ENCODE data around the gene LINGO1. TPM values are rescaled to one million over a fixed set of nuclear protein-coding genes. Genes with fewer than 3 reads are reported as not detected.

LINGO1 gene
- total and polyA plus RNA-seq, 9 of the 15 experiments (the other 6 are each of a cell fraction or from before 2014, with no cell fraction given): 0.07 to 15.3 (median 2.1) TPM

DNA sequence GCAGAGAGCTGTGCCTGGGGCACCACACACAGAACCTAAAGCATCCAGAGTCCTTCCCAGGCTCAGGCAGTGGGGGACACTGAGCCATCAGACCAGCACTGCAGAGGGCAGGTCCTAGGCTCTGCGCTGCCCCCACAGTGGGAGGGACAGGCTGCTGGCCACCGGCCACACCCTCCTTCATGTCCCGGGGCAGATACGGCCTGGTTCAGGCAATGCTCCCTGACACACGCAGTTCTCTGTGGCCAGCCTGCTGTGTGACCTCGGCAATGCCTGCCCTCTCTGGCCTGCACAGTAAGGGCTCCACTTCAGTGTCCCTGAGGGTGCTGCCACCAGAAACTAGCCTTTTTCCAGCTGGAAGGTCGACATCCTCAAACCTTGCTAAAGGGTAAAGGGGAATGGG lies 12.4 kb downstream of the LINGO1 start (continued):
- TF ChIP-seq CREM (IDR thresholded peaks at IDR 0.05; ENCODE audit: low read depth) (no peak), SMAD1 (IDR thresholded peaks at IDR 0.05; ENCODE audit: low read depth, low read length, partially characterized antibody) (no peak), HDAC1 (IDR thresholded peaks at IDR 0.05) (peak in 1 of 2 experiments; percentile 59; a peak in 1 of 4 replicates), NRF1 (conservative IDR thresholded peaks at IDR 0.05 in 1 of 2, IDR thresholded peaks at IDR 0.05 in 1 of 2) (peak; percentile 47 to 59; a peak in 3 of 4 replicates), NCOA4 (IDR thresholded peaks at IDR 0.05; ENCODE audit: partially characterized antibody) (no peak), CBX5 (IDR thresholded peaks at IDR 0.05; ENCODE audit: borderline replicate concordance, low read depth) (no peak), SUPT5H (IDR thresholded peaks at IDR 0.05) (0 out of 2 replicates have a peak, but pooled peaks have one; percentile 29), FOSL1 (tag; conservative IDR thresholded peaks at IDR 0.05) (no peak), ZSCAN29 (IDR thresholded peaks at IDR 0.05) (no peak), SMARCA4 (IDR thresholded peaks at IDR 0.05) (no peak; the same call in 1 of the 2 replicates), POLR2A (conservative IDR thresholded peaks at IDR 0.05) (0 out of 2 replicates have a peak, but pooled peaks have one; percentile 35), ELF1 (tag; IDR thresholded peaks at IDR 0.05) (no peak), GABPB1 (CRISPR knock-in tag; IDR thresholded peaks at IDR 0.05) (no peak), SMARCA5 (IDR thresholded peaks at IDR 0.05) (peak; percentile 95)
- TF ChIP-seq, protein P1, sequence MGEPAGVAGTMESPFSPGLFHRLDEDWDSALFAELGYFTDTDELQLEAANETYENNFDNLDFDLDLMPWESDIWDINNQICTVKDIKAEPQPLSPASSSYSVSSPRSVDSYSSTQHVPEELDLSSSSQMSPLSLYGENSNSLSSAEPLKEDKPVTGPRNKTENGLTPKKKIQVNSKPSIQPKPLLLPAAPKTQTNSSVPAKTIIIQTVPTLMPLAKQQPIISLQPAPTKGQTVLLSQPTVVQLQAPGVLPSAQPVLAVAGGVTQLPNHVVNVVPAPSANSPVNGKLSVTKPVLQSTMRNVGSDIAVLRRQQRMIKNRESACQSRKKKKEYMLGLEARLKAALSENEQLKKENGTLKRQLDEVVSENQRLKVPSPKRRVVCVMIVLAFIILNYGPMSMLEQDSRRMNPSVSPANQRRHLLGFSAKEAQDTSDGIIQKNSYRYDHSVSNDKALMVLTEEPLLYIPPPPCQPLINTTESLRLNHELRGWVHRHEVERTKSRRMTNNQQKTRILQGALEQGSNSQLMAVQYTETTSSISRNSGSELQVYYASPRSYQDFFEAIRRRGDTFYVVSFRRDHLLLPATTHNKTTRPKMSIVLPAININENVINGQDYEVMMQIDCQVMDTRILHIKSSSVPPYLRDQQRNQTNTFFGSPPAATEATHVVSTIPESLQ (CRISPR knock-in tag; IDR thresholded peaks at IDR 0.05): no peak
- TF ChIP-seq, protein P2, sequence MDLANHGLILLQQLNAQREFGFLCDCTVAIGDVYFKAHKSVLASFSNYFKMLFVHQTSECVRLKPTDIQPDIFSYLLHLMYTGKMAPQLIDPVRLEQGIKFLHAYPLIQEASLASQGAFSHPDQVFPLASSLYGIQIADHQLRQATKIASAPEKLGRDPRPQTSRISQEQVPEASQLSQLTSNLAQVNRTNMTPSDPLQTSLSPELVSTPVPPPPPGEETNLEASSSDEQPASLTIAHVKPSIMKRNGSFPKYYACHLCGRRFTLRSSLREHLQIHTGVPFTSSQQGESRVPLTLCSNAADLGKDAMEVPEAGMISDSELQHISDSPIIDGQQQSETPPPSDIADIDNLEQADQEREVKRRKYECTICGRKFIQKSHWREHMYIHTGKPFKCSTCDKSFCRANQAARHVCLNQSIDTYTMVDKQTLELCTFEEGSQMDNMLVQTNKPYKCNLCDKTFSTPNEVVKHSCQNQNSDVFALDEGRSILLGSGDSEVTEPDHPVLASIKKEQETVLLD (IDR thresholded peaks at IDR 0.05): 0 out of 2 replicates have a peak, but pooled peaks have one; percentile 24
- TF ChIP-seq, protein P3, sequence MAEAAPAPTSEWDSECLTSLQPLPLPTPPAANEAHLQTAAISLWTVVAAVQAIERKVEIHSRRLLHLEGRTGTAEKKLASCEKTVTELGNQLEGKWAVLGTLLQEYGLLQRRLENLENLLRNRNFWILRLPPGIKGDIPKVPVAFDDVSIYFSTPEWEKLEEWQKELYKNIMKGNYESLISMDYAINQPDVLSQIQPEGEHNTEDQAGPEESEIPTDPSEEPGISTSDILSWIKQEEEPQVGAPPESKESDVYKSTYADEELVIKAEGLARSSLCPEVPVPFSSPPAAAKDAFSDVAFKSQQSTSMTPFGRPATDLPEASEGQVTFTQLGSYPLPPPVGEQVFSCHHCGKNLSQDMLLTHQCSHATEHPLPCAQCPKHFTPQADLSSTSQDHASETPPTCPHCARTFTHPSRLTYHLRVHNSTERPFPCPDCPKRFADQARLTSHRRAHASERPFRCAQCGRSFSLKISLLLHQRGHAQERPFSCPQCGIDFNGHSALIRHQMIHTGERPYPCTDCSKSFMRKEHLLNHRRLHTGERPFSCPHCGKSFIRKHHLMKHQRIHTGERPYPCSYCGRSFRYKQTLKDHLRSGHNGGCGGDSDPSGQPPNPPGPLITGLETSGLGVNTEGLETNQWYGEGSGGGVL (CRISPR knock-in tag; IDR thresholded peaks at IDR 0.05): no peak
- TF ChIP-seq, protein P4, sequence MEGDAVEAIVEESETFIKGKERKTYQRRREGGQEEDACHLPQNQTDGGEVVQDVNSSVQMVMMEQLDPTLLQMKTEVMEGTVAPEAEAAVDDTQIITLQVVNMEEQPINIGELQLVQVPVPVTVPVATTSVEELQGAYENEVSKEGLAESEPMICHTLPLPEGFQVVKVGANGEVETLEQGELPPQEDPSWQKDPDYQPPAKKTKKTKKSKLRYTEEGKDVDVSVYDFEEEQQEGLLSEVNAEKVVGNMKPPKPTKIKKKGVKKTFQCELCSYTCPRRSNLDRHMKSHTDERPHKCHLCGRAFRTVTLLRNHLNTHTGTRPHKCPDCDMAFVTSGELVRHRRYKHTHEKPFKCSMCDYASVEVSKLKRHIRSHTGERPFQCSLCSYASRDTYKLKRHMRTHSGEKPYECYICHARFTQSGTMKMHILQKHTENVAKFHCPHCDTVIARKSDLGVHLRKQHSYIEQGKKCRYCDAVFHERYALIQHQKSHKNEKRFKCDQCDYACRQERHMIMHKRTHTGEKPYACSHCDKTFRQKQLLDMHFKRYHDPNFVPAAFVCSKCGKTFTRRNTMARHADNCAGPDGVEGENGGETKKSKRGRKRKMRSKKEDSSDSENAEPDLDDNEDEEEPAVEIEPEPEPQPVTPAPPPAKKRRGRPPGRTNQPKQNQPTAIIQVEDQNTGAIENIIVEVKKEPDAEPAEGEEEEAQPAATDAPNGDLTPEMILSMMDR (IDR thresholded peaks at IDR 0.05 in 2 of 3, conservative IDR thresholded peaks at IDR 0.05 in 1 of 3; ENCODE audit: insufficient read depth in 2 of 3, low read depth in 1 of 3, low read length in 3 of 3): peak in 2 of 3 experiments; percentile 45 to 69; a peak in 4 of 6 replicates
- TF ChIP-seq, protein P5, sequence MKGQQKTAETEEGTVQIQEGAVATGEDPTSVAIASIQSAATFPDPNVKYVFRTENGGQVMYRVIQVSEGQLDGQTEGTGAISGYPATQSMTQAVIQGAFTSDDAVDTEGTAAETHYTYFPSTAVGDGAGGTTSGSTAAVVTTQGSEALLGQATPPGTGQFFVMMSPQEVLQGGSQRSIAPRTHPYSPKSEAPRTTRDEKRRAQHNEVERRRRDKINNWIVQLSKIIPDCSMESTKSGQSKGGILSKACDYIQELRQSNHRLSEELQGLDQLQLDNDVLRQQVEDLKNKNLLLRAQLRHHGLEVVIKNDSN (CRISPR knock-in tag; IDR thresholded peaks at IDR 0.05): no peak
